CD4-positive, alpha-beta T cell treated with Interleukin-10 for 1 hour (primary cell): ENCODE measurements around the gene TSLP.

Source experiments
- DNase-seq: peaks from one replicate; pipeline ENCODE4 v3.0.0-alpha.2; 2020

TSLP gene

DNA sequence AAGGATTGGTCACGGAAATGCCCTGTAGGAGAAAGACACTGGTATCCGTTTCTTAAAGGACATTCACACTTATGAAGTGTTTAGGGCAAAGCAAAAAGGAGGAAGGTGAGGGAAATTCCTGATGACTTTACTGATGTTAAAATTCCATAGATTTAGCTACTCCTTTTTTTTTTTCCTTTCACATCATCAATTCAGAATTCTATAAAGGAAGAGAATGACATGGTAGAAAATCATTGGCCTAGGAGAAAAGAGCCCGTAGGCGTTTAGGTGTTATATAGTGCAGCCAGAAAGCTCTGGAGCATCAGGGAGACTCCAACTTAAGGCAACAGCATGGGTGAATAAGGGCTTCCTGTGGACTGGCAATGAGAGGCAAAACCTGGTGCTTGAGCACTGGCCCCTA lies at the start of gene TSLP:
Gene TSLP (plus strand): TSS at position 301 of the 400 bp plus-strand sequence. CDS start 178 bp downstream, outside the sequence.
- no peak for DNase-seq

DNA sequence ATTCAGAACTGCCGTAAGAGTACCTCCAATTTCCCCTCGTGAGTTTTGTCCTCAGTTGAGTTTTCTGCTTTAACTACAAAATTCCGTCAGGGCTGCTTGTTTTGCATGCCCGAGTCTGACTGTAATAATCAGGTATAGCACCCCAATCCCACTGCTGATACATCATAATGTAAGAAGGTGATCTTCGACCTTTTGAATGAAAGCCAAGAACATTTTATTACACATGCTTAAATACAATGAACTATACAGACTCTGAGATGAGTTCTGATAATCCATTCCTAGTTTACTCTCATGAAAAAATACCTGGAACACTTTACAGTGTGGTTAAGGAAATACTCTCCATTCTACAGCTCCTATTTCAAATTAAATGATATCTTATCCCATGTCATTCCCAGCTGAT lies 49.2 kb upstream of the TSLP start:
- no peak for DNase-seq

- no peak for DNase-seq
These were observed 42.6 kb upstream of the TSLP start for GRCh38 chr5:111028865-111029264.

GRCh38 chr5:111043712-111044506 lies 27.6 kb upstream of the TSLP start:
- no peak for DNase-seq

- DNase-seq = no peak
These were observed 13.4 kb upstream of the TSLP start for GRCh38 chr5:111058064-111058463.

DNA sequence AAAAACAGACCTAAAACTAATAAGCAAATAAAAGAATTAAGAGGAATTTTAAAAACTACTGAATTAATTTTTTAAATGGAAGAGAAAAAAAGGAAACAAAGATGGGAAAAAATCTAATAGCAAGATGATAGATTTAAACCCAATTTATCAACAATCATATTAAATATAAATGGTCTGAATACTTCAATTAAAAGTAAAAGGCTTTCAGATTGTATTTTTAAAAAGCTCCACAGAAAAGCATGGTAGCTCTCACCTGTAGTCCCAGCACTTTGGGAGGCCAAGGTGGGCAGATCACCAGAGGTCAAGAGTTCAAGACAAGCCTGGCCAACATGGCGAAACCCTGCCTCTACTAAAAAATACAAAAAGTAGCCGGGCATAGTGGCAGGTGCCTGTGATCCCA lies 11.3 kb upstream of the TSLP start:
- no peak for DNase-seq

DNA sequence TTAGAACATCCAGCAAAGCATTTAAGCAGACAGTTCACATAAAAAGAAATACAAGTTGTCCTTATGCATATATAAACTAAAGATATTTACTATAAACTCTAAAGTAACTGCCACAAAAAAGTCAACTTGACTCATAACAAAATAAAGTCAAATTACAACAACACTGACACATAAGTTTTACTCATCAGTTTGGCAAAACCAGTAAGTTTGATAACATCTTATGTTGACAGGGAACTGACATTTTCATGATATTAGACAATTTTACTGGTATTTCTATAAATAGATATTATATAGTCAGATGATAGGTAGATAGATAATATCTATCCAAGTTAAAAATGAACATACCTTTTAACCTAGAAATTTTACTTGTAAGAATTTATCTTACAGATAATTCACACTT lies 9.9 kb upstream of the TSLP start:
- no peak for DNase-seq

DNA sequence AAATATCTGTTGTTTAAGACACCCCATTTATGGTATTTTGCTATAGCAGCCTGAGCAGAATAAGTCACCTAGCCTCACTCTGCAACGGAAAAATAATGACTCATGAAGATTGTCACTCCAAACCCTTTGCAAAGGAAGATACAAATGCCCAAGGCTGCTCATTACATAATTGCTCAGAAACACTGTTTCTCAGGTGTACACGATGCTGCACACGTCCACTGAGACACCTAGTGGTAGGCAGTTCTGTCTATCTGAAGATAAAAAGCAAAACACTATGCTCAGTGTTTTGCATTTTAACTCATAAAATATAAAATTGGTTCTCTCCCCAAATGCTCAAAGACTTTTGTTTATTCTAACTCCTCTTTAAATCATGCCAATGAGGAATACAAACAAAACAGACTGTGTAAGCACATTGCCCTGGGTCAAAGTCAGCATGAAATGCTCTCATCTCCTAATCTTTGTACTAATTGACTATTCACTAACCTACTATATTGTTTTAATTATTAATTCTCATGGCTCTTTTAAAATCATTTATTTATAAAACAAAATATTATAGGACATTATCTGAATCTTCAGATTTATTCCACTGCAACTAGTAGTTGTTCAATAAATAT lies 7.7 kb upstream of the TSLP start:
- DNase-seq = no peak

GRCh38 chr5:111066261-111066938 lies 5.1 kb upstream of the TSLP start:
- no peak for DNase-seq

GRCh38 chr5:111068213-111068612 lies 3.3 kb upstream of the TSLP start:
- DNase-seq = no peak

DNA sequence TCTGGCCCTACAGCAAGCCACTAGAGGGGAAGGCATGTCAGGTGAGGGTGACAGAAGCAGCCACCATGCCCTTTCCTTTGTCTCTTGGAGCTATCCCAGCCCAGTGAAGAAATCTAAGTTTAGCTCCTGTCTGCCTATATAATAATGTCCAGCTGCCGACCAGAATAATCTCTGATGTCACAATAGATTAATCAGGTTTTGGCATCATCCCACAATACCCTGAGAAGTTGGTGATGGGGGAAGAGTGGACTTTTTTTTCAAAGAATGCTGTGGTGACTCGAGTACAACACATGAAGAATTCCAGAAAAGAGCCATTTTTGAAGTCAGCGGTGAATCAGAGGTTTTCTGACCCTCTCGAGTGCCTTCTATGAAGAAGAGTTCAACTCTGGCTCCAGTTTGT lies 1.7 kb upstream of the TSLP start:
- DNase-seq = no peak

DNA sequence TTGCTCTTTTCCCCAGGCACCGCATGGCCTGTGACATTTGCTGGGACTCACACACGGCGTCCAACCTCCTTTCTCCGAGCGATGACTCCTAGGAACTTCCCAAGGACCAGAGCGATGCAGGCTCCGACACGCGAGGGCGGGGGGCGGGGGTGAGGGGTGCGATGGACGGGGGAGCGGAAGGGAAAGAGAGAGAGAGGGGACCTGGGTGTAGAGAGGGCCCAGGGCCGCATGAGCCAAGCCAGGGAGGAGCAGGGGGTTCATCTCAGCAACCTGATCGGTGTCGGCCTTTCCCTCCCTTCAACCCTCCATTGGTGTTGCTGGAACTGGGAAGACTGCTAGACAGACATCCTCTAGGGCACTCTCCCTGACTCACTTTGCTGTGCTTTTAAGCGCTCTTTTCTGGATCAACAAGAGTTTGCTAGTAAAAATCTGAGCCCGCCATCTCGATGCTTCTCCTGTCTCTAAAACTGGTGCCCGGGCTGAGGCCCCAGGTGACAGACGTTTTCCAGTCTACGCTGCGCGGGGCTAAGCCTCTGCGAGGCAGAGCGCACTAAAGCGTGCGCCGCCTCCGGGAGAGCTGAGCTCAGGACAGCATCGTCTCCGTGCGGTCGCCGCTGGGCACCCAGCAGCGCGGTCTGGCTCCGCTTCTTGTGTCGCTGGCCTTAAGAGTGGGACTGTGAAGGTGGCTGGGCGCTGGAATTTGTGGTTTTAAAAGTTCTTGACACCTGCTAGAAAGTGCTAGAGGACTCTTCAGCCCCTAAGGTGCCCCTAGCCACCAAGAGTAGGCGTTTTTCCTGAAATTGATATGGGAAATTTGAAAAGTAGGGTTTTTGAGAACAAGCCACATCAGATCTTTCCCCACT lies 1.0 kb upstream of the TSLP start:
- no peak for DNase-seq

- DNase-seq = peak; percentile 41
These were observed 1.6 kb downstream of the TSLP start for GRCh38 chr5:111072949-111073682.

DNA sequence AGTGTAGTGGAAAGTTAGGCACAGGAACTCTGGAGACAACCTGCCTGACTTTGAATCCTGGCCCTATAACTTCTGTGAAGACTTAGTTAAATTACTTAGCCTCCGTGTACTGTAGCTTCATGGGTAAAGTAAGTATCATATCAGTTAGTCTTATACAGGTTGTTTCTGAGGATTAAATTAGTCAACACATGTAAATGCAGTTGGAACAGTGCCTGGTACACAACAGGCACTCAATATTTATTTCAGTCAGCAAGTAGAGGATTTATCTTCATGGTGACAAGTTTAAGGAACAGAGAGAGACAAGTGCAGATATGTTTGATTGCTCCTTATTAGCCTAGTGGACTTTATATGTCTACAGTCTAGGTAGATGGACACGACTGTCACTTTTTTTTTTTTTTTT lies 2.7 kb downstream of the TSLP start:
- DNase-seq = no peak

- no peak for DNase-seq
These were observed 4.0 kb downstream of the TSLP start for GRCh38 chr5:111075520-111075919.

GRCh38 chr5:111076091-111076490 lies 4.6 kb downstream of the TSLP start:
- no peak for DNase-seq

DNA sequence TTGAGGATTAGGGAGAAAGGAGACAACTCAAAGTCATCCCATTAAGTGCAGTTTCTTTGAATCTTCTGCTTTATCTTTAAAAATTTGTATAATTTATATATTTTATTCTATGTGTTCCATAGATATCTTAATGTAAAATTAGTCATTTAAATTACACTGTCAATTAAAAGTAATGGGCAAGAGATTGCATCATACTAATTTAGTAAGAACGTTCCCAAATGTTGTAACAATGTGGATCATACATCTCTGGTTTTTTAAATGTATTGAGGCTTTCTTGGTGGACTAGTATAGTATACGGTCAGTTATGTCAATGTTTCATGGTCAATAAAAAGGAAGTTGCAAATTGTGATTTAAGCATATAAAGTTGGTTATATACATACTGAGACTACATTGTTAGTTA lies 6.2 kb downstream of the TSLP start:
- no peak for DNase-seq

DNA sequence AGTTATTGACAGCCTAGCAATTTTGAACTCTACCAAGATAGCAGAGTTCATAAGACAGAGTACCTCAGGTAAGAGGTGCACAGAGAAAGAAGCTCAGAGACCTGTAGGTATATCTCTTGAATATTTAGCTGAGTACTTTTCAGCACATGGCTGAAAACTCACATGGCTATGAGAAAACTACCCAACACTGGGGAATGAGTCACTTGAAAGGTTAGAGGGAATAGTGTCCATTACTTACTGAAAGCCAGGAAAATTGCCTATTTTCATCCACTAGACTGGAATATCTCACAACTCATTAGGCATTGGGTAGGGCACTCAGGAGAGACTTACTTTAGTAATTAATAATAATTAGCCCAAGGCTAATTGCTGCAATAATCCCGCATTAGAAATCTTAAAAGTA lies 8.3 kb downstream of the TSLP start:
- DNase-seq = no peak

GRCh38 chr5:111083323-111083722 lies 11.8 kb downstream of the TSLP start:
- DNase-seq = no peak

GRCh38 chr5:111092062-111092853 lies 20.7 kb downstream of the TSLP start, which contains the start of gene WDR36:
Gene WDR36, plus strand, starts transcription at chr5:111092348. Its CDS starts 109 bp downstream, at chr5:111092457.
- peak; percentile 92 for DNase-seq

GRCh38 chr5:111095982-111096381 lies 24.5 kb downstream of the TSLP start:
- no peak for DNase-seq
